GM18858 (cell line): Measurements from ENCODE around the gene GALNT12.

Experiments used
- ATAC-seq: cut with Tn5 transposase; IDR thresholded peaks from one replicate; pipeline ENCODE4 v1.9.1; 2021; ENCODE audit not compliant: unreplicated experiment

GALNT12 gene

DNA sequence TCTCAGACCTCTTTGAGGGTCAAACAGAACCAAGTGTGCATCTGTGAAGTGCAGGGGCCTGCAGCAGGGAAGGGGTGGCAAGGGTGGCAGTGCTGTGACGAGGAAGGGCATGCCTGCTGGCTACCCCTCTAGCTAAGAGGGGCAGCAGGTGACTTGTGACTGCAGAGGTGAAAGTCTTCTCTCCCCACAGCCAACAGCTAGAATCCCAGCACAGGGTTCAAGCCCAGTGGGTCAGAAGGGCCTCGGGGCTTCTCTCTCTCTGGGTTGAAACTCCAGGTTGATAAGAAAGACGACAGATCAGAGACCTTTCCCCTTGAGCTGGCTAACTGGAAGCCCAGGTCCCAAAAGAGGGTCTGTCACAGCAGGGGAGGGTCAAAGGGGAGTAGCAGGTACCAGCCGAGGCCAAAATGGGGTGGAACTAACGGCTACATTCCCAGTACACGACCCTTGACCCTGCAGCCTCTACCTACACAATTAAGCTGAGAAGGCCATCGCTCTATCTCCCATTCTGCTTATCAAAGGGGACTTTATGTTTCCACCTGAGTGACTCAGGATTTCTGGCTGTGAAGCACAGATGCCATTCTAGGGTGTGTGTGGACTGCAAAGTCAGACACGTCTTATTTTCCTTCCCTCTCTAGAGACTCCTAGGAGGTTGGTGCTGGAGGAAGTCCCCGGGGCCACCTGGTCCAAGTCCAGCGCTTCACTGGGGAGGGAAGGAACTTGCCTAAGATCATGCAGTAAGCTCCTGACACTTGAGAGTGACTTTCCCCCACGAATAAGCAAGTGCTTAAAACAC, 25.7 kb upstream of the GALNT12 start:
- no peak for ATAC-seq

DNA sequence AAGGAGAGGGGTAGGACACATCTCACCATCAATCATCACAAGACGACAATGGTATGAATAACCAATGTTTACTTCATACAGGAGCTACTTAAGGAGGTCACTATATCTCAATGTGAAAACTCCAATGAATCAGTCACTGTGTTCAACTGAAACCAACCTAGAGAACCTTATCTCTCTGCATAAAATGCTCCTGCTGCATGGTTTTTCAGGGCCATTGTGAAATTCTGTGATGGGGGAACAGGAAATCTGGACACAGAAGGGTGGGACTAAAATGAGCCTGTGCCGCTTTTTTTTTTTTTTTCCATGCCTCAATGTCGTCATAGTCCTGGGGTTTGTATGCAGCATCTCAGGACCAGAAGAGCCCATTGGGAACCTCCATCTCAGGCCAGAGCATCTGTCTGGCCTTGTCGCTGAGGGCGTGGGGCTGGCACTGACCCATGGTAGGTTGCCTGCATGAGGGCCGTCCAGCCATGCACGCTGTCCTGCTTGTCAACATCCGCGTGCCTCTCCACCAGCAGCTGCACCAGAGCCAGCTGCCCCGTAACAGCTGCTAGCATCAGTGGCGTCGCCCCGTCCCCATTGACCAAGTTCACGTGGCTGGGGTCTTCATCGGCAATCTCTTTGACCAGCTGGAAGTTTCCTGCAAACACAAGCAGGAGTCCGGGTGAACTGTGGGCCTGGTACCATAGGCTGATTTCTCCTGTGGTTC, 23.8 kb upstream of the GALNT12 start:
- ATAC-seq, result no peak

DNA sequence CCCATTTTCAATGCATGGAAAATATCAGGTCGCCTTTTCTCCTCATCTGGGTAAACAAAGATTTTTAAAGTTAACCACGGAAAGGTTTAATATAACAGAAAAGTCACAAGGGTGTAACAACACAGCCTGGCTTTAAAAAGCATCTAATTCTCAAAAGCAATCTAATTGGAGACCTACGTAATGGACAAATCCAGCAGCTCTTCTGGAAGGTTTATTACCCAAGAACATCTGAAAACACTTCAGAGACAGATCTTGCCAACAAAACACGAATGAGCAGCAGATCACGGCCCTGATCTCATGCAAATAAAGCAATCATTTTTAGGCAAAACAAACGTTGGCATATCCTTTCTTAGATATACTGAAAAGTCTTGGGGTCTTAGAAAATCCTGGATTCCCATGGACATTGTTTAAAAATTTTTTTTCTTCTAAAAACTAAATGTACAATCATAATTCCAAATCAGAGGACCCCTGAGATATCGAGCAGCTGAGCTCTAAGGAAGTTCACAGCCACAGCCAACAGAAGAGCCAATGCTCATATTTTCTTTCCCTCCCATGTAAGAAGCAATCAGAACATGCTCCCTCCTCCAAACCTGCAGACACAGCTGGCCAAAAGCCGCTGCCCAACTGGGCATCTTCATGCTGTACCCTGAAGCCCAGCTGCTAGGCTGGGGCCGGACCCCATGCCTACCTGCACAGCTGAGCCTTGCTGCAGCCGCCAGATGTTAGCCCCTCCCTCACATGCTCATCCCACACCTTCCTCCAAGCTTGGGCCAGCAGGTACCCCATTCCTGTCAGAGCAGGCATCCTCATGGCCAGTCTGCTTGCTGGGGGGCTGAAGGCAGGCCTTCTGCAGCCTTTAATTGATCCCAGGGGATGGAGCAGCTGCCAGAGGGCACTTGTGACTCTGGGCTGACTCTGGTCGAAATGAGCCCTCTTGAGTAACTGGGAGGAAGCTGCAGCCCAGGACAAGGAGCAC, 22.4 kb upstream of the GALNT12 start:
- no peak for ATAC-seq

DNA sequence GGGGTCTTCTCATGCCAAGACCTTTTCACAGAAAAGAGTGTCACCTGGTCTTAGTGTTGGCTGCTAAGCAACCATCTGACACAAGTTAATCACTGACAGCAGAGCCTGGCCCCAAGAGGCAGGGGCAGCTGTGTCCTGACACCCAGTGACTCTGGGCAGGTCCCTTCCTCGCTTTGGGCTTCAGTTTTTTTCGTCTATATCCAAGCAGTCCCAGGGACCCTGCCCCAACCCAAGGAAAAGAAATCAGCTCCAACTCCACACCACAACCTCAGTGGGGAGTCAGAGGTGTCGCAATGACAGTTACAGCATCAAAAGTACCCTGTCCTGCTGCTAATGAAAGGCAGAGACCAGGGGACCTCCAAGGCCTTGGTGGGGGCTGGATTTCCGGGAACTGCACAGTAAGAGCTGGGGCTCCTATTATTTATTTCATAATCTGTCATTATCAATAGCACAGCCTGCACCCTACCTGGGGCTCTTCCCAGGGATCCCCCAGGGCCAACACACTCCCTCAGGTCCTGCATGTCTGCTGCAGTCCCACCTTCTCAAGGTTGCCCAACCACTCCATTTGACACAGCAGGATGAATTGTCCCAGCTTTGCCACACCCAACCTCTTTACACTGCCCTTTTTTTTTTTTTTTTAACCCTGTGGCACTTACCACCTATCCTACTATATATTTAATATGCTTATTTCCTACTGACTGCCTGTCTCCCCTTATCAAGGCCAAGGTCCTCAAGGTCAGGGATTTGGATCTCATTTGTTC, 20.5 kb upstream of the GALNT12 start:
- no peak for ATAC-seq

DNA sequence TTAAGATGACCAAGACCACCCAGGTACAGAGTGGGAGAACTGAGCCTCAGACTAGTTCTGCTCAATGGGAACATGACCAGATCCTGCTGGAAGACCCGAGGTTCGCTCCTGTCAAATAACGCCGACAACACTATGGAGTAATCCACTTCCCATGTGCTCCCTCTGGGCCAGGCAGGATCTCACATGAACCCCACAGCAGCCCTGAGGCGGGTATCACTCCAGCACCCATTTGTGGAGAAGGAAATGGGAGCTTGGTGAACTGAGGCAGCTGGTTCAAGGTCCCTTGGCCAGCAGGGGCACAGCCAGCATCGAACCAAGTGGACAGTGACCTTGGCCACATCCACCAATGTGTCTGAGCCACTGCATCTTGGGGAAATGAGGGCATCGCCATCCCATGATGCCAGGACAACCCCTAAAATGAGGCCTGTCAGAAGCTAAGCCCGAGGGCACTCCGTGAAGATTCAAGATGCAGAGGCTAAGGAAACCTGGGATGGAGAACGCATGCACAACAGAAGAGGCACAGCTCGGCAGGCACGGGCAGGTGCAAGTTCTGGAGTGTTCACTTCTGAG, 19.6 kb upstream of the GALNT12 start:
- ATAC-seq, result no peak

DNA sequence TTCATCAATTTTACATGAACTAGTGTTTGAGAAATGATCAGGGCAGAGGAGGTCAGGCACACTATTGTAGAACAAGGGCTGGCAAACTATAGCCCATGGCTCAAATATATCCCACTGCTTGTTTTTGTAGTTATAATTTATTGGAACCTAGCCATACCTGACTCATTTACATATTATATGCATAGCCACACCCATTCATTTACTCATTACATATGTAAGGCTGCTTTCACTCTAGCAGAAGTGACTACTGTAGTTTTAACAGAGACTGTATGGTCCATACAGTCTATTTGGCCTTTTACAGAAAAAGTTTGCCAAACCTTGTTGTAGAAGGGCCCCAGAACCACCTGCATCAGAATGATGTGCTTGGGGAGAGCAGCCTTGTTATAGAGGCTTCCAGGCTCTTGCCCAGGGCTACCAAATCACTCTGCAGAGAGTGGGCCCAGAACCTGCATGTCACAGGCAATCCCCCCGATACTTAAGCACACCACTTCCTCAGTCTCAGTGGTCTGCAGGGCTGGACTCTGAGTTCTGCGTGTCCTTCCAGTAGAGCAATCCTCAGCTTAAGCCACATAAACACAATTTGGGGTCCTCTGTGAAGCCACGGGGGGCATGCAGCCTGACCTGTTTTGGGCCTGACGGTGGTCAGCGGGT, 17.9 kb upstream of the GALNT12 start:
- ATAC-seq, result no peak

DNA sequence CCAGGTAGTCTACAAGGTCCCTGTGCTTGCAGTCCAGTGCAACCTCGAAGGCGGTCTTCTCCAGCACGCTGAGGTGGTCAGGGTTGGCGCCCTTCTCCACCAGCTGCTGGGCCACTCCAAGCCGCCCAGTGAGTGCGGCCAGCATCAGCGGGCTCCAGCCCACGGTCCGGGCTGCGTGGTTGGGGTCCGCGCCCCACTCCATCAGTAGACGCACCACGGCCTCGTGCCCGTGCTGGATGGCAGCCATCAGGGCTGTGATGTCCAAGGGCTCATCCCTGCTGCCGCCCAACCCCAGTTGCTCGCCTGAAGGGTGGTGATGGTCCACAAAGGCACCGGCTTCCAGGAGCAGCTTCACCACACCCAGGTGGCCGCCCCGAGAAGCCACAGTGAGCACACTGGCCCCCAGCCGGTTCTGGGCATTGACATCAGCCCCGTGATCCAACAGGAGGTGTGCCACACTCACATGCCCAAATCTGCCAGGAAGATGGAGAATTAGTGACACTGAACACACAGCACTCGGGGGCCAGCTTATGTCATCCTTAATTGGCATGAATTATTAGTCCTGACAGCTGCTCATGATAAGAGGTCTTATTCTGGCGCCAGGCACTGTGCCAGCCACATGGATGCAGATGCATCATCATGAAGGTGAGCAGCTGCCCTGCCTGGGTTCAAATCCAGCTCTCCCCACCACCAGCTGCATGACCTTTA, 17.2 kb upstream of the GALNT12 start:
- no peak for ATAC-seq

DNA sequence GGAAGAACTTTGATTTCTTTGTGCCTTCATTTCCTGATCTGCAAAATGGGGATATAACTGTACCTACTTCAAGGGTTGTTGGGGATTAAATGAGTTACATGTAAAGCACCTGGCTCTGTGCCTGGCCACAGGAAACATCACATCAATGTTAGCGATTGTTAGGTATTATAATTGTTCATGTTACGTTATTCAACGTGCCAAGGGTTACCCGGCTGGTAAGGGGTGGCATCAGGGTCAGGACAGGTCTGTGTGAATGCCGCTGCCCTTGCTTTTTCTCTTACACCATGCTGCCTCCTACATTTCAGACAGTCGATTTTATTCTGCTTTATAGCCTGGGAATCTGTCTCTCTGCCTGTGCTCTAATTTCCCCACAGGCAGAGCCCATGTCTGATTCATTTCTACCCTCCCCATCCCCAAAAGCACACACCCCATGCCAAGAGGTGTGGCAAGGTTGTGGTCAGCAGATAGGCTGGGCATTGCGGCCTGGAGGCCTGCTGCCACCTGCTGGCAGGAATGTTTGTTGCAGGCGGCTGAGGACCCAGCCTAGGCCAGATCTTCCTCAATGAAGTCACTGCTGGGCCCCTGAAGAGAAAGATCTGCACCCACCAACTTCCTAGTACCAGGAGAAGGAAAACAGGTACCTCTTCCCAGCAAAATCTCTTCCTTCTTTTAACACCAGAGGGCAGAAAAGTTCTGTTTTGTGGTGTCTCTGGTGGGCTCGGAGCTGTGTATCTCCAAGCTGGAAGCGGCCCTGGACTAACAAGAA, 16.4 kb upstream of the GALNT12 start:
- ATAC-seq, result no peak

DNA sequence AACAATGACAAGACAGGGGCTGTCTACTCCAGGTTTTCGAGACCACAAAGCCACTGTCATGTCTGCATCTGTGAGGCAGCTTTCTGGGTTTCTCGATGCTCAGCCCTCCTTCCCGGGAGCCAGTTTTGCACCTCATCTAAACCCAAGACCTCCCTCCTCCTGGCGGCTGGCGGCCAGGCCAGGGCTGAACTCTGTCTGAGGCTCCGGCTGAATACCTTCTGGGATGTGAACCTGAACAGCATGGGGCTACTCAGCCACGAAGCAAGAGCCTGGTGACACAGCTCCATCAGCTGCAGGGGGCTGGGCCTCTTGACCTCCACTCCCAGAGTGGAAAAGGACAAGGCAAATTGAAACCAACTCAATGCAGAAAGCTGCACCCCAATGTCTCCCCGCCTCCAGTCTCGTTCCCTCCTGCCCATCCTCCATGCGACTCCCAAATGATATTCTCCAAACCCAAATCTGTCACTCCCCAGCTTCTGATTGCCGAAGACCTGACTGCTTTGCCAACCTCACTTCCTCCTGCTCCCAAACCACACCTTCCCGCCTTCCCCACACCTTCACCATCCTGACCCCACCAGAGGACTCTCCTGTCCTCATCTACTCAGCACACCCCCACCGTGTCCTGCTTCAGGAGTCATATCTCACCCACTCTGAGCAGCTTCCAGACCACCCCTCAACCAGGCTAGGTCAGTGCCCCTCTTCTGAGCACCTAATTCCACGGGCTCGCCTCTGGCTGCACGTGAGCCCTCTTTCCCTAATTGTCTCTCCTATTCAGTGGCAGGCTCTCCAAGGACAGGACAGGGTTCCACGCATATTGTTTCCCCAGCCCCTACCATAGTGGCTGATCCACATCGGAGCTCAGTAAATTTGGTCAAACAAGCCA, 15.6 kb upstream of the GALNT12 start:
- ATAC-seq, result no peak

DNA sequence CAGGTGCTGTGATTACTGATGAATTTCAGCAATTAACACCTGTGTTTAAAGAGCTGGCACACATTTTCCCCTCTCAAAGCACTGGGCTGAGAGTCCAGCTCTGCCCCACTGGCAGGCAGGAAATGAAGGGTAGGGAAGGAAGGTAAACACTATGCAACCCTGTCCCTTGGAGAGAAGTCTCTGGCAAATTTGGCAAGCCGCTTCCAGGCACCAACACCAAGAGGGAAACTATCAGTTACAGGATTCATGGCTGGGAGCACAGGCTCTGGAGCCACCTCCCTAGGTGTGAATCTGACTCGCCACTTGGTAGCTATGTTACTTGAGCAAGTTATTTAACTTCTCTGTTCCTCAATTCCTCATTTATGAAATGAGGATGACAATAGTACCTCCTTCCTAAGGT, 14.4 kb upstream of the GALNT12 start:
- no peak for ATAC-seq

DNA sequence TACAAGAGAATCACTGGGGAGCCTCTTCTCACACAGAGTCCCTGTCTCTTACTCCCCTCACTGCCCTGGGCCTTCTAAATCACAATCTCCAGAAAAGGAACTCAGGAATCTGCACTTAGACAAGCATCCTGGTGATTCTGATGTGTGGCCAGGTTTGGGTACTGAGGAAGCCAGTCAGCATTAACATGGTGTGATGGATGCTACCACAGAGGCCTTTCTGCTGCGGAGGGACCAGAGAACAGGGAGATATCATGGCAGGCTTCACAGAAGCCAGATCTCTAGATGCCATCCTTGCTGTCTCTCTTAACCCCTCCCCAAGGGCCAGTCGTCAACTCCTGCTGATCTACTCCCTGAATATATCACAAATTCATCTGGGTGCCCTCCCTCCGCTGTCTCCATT, 12.7 kb upstream of the GALNT12 start:
- no peak for ATAC-seq

DNA sequence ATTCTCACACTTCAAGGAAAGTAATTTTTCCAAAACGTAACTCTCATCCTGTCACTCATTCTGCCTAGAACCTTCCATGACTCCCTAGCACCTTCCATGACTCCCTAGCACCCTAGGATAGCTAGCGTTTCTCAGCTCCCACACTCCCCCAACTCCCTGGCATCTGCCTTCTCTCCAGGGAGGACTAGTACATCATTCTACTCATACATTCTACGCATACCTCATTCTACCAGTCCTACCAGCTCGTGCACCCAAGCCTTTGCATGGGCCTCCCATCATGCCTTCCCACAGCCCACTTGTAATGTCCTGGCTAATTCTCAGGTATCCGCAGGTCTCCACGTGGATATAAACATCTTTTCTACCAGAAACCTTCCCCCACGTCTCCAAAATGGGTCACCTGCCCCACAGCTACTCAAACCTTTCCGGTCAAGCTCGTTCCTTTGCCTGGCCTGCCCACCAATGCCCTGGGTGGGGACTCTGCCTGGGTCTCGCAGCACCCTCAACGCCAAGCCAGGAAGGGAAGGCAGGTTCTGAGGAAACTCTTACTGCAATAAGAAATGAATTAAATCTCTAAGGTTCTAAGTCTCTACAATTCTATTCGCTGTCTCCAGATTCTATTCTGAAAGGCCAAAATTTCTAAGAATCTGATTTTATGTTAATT, 12.0 kb upstream of the GALNT12 start:
- no peak for ATAC-seq

DNA sequence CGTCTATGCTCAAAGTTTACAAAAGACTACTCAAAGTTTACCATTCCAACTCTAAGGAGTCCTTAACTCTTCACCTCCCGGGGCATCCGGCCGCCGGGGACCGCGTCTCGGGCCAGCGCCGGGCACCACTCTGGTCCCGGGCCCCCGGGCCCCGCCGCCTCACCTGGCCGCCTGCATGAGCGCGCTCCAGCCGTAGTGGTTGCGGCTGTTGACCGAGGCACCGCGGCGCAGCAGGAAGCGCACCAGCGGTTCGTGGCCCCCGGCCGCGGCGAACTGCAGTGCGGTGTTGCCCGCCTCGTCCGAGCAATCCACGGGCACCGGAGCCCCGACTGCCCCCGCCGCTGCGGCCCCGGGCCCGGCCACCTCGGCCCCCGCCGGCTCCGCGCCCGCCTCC, 11.5 kb upstream of the GALNT12 start:
- ATAC-seq, result peak; percentile 22

DNA sequence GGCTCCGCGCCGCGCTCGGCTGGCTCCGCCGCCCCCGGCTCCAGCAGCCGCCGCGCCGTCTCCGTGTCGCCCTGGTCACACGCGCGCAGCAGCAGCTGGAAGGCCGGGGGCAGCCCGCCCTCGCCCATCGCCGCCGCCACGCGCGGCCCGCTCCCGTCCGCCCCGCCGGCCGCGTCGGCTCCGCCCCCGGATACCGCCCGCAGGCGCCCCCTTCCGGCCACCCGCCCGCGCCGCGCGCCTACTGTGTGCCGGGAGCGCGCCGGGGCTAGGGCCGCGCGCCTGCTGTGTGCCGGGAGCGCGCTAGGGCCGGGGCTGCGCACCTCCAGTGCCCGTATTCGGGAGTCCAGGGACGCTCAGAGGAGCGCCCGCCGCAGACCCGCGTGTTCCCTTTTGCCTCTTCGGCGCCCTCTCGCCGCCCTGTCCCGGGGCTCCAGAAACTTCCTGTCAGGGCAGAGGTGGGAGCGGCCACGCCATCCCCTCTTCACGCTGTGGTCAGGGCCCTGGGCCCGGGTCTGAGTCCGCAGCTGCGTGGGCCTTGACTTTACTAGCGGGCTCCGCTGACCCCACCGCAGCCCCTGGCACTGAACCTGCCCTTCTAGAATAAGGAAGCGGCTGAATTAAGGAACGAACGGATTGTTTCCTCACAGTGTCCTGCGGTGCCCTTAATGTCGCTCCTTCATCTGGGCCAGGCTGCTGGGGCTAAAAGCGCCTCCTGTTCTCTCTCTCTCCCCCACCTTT, 10.9 kb upstream of the GALNT12 start, which contains the start of gene ANKS6:
TSS of gene ANKS6 (minus strand) at position 192 of the 738 bp plus-strand sequence. CDS start at position 128, 64 bp downstream.
- peak; percentile 74 for ATAC-seq

DNA sequence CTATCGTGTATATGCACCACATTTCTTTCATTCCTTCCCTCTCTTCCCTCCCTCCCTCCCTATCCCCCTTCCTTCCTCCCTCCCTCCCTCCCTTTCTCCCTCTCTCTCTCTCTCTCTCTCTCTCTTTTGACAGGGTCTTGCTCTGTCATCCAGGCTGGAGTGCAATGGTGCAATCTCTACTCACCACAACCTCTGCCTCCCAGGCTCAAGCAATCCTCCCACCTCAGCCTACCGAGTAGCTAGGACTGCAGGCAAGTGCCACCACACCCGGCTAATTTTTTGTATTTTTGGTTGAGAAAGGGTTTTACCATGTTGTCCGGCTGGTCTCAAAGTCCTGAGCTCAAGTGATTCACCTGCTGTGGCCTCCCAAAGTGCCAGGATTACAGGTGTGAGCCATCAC, 10.0 kb upstream of the GALNT12 start:
- no peak for ATAC-seq

DNA sequence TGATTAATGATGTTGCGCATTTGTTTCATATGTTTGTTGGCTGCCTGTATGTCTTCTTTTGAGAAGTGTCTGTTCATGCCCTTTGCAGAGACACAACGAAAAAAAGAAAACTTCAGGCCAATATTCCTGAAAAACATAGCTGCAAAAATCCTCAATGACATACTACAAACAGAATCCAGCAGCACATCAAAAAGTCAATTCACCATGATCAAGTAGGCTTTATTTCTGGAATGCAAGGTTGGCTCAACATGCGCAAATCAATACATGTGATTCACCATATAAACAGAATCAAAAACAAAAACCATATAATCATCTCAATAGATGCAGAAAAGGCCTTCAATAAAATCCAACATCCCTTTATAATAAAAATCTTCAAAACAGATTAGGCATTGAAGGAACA, 9.2 kb upstream of the GALNT12 start:
- ATAC-seq, result no peak
